Measurements from ENCODE around the gene AJM1.

Gene AJM1

DNA sequence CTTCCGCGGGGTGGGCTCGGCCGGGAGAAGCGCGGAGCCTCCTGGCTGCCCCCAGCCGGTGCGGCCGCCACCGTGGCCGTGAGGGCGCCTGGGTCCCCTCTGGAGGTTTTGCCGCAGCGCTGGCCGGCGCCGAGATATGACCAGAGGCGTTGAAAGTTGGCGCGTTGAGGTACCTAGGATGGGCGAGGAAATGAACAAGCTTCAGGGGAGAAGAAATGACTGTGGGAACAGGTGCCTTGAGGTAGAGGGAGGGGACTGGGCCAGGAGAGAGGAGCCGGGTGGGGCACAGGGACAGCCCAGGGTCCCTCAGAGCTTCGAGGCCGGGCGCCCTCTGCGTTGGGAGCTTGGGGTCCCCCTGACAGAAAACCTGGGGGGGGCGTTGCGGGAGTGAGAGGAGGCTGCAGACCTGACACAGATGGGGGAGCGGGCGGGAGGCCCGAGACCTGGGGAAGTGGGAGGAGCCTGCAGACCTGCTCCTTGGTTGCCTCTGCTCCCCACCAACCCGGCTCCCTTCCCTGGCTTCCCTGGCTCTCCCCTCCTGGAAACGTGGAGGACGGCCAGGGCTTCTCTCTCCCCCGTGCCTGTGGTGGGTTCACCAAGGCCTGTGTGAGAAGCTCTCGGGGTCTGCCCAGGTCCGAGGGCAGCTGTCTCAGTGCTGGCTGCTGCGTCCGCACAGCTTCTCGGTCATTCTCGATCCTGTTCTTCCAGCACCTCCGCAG lies 20.3 kb upstream of the AJM1 start:
- no peak overlapping the region for H3K4me3 ChIP-seq (ENCODE audit: low read depth, low read length)
- TF ChIP-seq POLR2A (IDR thresholded peaks at IDR 0.05; ENCODE audit: extremely low read depth, insufficient read length) = no peak
- TF ChIP-seq, protein P1, sequence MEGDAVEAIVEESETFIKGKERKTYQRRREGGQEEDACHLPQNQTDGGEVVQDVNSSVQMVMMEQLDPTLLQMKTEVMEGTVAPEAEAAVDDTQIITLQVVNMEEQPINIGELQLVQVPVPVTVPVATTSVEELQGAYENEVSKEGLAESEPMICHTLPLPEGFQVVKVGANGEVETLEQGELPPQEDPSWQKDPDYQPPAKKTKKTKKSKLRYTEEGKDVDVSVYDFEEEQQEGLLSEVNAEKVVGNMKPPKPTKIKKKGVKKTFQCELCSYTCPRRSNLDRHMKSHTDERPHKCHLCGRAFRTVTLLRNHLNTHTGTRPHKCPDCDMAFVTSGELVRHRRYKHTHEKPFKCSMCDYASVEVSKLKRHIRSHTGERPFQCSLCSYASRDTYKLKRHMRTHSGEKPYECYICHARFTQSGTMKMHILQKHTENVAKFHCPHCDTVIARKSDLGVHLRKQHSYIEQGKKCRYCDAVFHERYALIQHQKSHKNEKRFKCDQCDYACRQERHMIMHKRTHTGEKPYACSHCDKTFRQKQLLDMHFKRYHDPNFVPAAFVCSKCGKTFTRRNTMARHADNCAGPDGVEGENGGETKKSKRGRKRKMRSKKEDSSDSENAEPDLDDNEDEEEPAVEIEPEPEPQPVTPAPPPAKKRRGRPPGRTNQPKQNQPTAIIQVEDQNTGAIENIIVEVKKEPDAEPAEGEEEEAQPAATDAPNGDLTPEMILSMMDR (IDR thresholded peaks at IDR 0.05; ENCODE audit: low read depth, low read length) = no peak
- TF ChIP-seq, protein P2, sequence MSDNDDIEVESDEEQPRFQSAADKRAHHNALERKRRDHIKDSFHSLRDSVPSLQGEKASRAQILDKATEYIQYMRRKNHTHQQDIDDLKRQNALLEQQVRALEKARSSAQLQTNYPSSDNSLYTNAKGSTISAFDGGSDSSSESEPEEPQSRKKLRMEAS (IDR thresholded peaks at IDR 0.05; ENCODE audit: low read depth, low read length) = no peak
- TF ChIP-seq MYC (IDR thresholded peaks at IDR 0.05; ENCODE audit: low read depth, low read length) = no peak
- DNase-seq (ENCODE audit: low read depth) = no peak

DNA sequence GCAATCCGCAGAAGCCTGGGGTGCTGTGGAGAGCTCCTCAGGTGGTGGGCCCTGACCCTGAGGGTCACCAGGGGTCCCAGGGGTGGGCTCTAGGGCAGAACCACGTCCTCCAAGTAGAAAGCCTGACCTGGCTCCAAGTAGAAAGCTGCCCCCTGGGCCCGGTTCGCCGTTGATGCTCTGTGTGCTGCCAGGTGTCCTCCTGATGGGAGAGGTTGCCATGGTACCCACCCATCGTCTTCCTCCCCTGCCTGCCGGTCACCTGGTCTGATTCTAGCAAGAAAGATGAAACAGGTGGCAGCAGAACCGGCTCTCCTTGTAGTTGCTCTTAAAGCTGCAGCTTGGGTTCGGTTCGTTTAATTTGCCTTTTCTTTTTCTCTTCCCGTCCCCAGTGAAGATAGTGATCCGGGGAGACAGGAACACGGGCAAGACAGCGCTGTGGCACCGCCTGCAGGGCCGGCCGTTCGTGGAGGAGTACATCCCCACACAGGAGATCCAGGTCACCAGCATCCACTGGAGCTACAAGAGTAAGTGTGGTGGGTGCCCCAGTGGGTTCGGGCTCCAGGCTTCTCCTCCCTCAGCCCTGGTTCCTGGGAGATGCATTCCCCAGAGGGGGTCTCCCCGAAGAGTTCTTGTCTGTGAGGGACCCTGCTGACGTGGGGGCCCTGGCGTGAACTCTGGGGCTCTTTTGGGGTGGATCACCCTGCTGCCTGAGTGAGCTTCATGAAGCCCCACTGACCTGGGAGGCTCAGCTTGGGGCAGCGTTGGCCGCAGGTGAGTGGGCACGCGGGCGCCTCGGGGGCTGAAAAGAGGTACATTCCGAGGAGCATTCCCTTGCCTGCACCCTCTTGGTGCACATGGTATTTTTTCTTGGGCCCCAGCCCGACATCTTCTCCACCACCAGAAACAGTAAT lies 18.9 kb upstream of the AJM1 start:
- no peak overlapping the region for H3K4me3 ChIP-seq (ENCODE audit: low read depth, low read length)
- DNase-seq (ENCODE audit: low read depth) = no peak
- TF ChIP-seq, protein P1 (IDR thresholded peaks at IDR 0.05; ENCODE audit: low read depth, low read length) = no peak
- TF ChIP-seq MYC (IDR thresholded peaks at IDR 0.05; ENCODE audit: low read depth, low read length) = no peak
- TF ChIP-seq POLR2A (IDR thresholded peaks at IDR 0.05; ENCODE audit: extremely low read depth, insufficient read length) = no peak
- TF ChIP-seq, protein P2 (IDR thresholded peaks at IDR 0.05; ENCODE audit: low read depth, low read length) = no peak

DNA sequence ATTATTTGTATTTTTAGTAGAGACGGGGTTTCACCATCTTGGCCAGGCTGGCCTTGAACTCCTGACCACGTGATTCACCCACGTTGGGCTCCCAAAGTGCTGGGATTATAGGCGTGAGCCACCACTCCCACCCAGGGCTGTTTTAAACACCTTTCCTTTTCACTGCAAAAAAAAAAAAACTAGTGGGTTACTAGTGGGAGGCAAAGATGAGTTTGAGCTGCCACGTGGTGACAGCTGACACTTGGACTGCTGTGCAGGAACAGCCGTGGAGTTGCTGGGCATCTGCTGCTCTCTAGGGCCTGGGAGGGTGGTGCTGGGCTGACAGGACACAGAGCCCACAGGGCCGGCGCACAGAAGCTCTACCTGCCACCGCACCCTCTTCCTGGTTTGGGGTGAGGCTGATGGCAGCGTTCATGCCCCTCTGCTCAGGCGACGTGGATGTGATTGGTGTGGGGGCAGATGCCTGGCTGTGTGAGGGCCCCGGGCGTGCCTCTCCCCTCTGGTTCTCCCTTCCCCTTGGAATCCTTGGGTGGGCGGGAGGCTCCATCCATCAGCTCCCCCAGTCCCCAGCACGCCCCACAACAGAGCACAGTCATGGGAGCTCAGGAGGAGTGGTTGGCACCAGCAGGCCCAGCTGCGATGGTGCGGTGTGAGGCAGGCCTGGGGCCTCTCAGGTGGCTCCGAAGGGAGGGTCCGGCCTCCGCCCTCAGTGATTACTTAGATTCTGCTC lies 17.6 kb upstream of the AJM1 start:
- no peak overlapping the region for H3K4me3 ChIP-seq (ENCODE audit: low read depth, low read length)
- DNase-seq (ENCODE audit: low read depth) = no peak
- TF ChIP-seq, protein P1 (IDR thresholded peaks at IDR 0.05; ENCODE audit: low read depth, low read length) = no peak
- TF ChIP-seq MYC (IDR thresholded peaks at IDR 0.05; ENCODE audit: low read depth, low read length) (no peak), POLR2A (IDR thresholded peaks at IDR 0.05; ENCODE audit: extremely low read depth, insufficient read length) (no peak)
- TF ChIP-seq, protein P2 (IDR thresholded peaks at IDR 0.05; ENCODE audit: low read depth, low read length) = no peak

DNA sequence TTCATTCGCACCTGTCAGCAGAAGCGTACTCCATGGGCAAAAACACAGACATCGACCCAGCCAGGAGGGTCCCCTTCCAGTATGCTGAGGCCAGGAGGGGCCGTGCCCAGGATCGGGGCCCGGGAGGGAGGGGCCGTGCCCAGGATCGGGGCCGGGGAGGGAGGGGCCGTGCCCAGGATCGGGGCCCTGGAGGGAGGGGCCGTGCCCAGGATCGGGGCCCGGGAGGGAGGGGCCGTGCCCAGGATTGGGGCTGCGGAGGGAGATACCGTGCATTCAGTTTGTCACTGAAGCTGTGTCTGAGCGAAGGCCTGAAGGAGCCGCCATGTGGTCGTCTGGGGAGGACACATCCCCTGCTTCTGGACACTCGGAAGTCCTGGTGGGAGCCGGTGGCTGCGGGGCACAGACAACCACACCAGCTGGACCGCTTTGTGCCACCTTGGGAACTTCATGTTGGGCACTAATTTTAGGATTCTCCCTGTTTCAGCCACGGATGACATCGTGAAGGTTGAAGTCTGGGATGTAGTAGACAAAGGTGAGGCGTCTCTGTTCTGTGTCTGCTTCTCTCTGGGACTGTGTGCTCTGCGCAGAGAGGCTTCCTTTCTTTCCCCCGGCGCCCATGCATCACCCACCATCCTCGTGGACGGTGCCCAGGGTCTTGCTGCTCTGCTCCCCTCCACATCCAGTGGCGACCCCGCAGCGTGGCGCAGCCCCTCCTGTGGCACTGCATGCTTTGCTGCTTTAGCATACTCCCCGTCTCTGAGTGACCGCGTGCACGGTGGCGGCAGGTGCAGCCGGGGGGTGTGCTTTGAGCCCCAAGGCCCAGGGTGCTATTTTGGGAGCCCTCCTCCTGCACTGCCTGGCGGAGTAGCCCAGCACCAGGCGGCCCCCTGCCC lies 16.7 kb upstream of the AJM1 start:
- TF ChIP-seq POLR2A (IDR thresholded peaks at IDR 0.05; ENCODE audit: extremely low read depth, insufficient read length) = no peak
- TF ChIP-seq MYC (IDR thresholded peaks at IDR 0.05; ENCODE audit: low read depth, low read length) = no peak
- TF ChIP-seq, protein P2 (IDR thresholded peaks at IDR 0.05; ENCODE audit: low read depth, low read length) = no peak
- no peak for DNase-seq (ENCODE audit: low read depth)
- H3K4me3 ChIP-seq (ENCODE audit: low read depth, low read length) = no peak overlapping the region

DNA sequence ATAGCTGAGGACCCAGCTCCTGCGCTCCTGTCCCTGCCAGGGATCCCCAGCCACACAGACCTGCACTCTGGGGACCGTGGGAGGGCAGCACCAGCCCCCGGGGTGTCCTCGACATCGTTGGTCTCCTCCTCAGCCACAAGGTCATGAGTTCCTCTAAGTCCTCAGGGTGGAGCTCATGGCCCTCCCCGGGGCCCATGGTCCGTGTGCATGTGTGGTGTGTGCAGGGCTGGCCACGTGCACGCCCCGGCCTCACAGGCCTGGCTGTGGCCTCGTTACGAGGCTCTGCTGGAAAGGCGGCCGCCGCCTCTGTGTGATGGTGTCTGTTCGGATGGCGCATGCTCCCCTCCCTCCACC lies 16.1 kb upstream of the AJM1 start:
- TF ChIP-seq, protein P2 (IDR thresholded peaks at IDR 0.05; ENCODE audit: low read depth, low read length) = no peak
- H3K4me3 ChIP-seq (ENCODE audit: low read depth, low read length) = no peak overlapping the region
- no peak for DNase-seq (ENCODE audit: low read depth)

Measured in NB4 (cell line).